Nephron progenitor cell (in vitro differentiated cells): ENCODE results near the gene DYNC1I1.

Source experiments
- DNase-seq: peaks from one replicate; pipeline ENCODE4 v3.0.0; 2021
- H3K27ac Mint-ChIP-seq: 2 replicates; pipeline ENCODE4 v1.8.0; 2021; ENCODE audit warnings: mild to moderate bottlenecking, moderate library complexity, mixed read lengths
- H3K27me3 Mint-ChIP-seq: 2 replicates; pipeline ENCODE4 v1.8.0; 2021; ENCODE audit warnings: mild to moderate bottlenecking, low read depth, mixed read lengths; ENCODE audit not compliant: poor library complexity
- H3K36me3 Mint-ChIP-seq: 2 replicates; pipeline ENCODE4 v1.8.0; 2021; ENCODE audit warnings: low read depth, mixed read lengths
- H3K4me1 Mint-ChIP-seq: 2 replicates; pipeline ENCODE4 v1.8.0; 2021; ENCODE audit warnings: mixed read lengths
- H3K4me3 Mint-ChIP-seq: 2 replicates; pipeline ENCODE4 v1.8.0; 2021; ENCODE audit warnings: mild to moderate bottlenecking, moderate library complexity, mixed read lengths
- H3K9me3 Mint-ChIP-seq: 2 replicates; pipeline ENCODE4 v1.8.0; 2021; ENCODE audit warnings: mild to moderate bottlenecking, moderate library complexity, mixed read lengths
- TF ChIP-seq, protein P1 (sequence below): fragments of 200-600 bp; sonication (generic); IDR thresholded peaks from 2 replicates; pipeline ENCODE4 v1.5.0; 2021; ENCODE audit warnings: antibody characterized with exemption

DYNC1I1 gene

DNA sequence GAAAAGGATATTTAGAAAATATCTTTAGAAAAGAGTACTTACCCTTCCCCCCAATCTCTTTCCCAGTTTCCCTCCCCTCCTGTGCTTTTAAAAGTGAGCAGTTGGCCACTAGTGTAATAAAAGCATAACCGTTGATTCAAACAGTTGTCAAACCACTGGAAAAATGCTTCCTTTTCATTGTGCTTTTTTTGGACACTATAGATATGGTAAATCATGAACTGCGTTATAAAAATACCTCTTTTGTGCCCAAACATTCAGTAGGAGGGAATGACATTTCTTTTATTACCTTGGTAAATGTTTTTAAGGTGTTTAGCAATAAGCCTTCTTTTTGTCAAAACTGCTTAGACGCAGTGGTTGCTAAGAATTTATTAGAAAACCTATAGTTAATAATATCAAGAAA, 317.2 kb downstream of the DYNC1I1 start:
- Mint-ChIP-seq H3K36me3 (no peaks in the 10 kb centered on the region), H3K4me3 (no peak overlapping the region), H3K9me3 (no peaks in the 10 kb centered on the region), H3K27me3 (no peaks in the 10 kb centered on the region), H3K4me1 (no peaks in the 10 kb centered on the region), H3K27ac (no peak overlapping the region)
- TF ChIP-seq, protein P1, sequence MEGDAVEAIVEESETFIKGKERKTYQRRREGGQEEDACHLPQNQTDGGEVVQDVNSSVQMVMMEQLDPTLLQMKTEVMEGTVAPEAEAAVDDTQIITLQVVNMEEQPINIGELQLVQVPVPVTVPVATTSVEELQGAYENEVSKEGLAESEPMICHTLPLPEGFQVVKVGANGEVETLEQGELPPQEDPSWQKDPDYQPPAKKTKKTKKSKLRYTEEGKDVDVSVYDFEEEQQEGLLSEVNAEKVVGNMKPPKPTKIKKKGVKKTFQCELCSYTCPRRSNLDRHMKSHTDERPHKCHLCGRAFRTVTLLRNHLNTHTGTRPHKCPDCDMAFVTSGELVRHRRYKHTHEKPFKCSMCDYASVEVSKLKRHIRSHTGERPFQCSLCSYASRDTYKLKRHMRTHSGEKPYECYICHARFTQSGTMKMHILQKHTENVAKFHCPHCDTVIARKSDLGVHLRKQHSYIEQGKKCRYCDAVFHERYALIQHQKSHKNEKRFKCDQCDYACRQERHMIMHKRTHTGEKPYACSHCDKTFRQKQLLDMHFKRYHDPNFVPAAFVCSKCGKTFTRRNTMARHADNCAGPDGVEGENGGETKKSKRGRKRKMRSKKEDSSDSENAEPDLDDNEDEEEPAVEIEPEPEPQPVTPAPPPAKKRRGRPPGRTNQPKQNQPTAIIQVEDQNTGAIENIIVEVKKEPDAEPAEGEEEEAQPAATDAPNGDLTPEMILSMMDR = no peak
- no peak for DNase-seq

DNA sequence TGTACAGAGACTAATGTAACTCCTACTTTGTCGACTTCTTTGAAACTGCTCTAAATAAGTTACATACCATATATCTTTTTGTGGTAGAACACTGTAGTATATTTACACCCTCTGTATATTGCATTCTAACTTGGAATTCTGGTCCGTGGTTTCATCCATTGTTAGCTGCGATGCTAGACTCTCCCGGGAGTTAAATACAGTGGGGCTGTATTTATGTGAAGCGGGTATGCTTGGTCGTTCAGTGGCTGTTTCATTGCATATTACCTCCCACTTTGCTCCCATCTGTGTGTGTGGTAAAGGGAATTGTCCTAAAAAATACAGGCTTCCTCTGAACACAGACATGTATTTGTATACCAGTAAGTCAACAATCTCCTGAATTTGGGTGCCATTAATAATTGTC, 318.4 kb downstream of the DYNC1I1 start:
- Mint-ChIP-seq H3K4me3 (no peak overlapping the region), H3K9me3 (no peaks in the 10 kb centered on the region), H3K36me3 (no peaks in the 10 kb centered on the region), H3K27ac (no peak overlapping the region), H3K27me3 (no peaks in the 10 kb centered on the region), H3K4me1 (no peaks in the 10 kb centered on the region)
- no peak for DNase-seq
- TF ChIP-seq, protein P1 = no peak

DNA sequence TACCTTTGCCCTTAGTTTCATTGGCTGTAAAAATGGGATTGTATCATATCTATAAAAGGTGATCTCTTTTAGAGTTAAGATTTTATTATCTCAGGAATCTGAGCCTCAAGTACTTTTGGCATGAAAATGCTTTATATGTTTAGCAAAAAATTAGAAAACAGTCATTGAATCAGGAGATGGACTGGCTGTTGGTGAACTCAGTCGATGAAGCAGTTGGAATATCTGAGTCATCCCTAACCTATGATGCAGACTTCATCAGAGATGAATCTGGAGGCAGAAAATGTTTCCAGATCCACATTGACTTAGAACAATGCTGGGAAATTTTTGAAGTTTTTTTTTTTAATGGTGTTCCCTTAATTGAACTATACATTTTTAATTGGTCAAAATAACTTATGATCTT, 321.1 kb downstream of the DYNC1I1 start:
- H3K9me3 Mint-ChIP-seq = no peaks in the 10 kb centered on the region
- DNase-seq = no peak
- no peaks in the 10 kb centered on the region for H3K4me1 Mint-ChIP-seq
- H3K36me3 Mint-ChIP-seq = no peaks in the 10 kb centered on the region
- TF ChIP-seq, protein P1 = no peak
- H3K27me3 Mint-ChIP-seq = no peaks in the 10 kb centered on the region
- H3K27ac Mint-ChIP-seq = no peak overlapping the region
- H3K4me3 Mint-ChIP-seq = no peak overlapping the region

DNA sequence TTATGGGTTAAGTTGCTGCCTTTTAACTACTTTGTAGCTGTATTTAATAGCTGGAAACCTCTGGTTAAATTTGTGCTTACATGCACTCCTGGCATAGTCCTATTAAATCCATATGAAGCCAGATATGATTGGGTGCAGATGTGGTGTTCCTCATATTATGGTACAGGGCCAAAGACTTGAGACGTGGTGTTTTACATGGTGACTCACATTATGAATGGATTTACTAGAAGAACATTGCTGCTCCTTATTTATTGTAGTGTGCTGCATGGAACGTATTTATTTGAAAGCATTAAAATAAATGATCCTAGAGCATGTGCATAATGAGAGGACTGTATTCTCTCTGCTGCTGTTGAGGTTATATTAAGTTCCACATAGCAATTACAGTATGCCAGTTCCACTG, 325.5 kb downstream of the DYNC1I1 start:
- Mint-ChIP-seq H3K4me1 (no peaks in the 10 kb centered on the region), H3K27me3 (peaks cover 3% of the 10 kb centered on the region), H3K9me3 (no peaks in the 10 kb centered on the region), H3K27ac (no peak overlapping the region), H3K36me3 (no peaks in the 10 kb centered on the region), H3K4me3 (no peak overlapping the region)
- no peak for DNase-seq
- TF ChIP-seq, protein P1 = no peak

DNA sequence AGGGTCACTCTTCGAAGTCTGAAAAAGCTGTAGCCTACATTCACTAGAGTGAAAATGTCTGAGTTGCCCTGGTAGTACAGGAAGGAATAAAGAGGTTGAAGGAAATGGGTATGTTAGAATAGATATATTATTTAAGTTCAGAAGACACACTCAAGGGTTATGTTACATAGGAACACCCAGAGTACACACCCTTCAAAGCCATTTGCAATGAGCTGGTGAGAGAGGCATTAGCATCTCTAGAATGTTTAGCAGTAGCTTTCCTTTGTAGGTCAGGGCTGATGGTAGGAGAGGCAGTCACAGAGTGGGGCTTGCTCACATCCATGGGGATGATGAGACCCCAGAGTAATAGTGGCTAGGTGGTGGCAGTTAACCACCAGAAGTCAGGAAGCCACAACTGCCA, 328.4 kb downstream of the DYNC1I1 start:
- H3K4me1 Mint-ChIP-seq = no peaks in the 10 kb centered on the region
- TF ChIP-seq, protein P1 = no peak
- DNase-seq = no peak
- no peak overlapping the region for H3K27ac Mint-ChIP-seq
- H3K4me3 Mint-ChIP-seq = no peak overlapping the region
- peaks cover 3% of the 10 kb centered on the region for H3K27me3 Mint-ChIP-seq
- H3K9me3 Mint-ChIP-seq = no peaks in the 10 kb centered on the region
- H3K36me3 Mint-ChIP-seq = no peaks in the 10 kb centered on the region

DNA sequence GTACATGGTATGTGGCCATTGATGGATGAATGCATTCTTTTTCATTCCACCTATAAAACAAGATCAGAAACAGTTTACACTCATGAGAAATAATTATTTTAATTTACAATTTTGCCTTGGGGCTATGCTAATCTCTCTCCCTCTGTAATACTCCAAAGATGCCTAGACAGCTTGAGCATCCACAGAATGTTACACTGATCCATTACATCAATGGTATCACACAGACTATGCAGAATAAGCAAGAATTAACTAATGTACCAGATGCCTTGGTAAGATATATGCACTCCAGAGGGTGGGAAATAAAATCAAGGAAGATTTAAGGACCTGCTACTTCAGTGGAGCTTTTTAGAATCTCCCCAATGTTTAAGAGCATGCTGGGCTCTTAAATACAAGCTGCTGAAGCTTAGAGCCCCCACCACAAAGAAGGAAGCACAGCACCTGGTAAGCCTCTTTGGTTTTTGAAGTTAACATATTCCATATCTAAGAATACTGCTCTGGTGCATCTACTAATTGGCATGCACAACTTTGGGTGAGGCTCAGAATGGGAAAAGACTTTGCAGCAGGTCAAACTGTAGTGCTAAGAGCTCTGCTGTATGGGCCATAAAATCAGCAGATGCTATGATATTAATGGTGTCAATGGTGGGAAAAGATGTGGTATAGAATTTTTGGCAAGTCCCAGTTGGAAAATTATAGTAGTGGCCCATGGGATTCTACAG, 329.9 kb downstream of the DYNC1I1 start:
- H3K36me3 Mint-ChIP-seq = no peaks in the 10 kb centered on the region
- H3K27ac Mint-ChIP-seq = no peak overlapping the region
- no peak overlapping the region for H3K4me3 Mint-ChIP-seq
- H3K4me1 Mint-ChIP-seq = no peaks in the 10 kb centered on the region
- no peaks in the 10 kb centered on the region for H3K9me3 Mint-ChIP-seq
- H3K27me3 Mint-ChIP-seq = peaks cover 3% of the 10 kb centered on the region
- no peak for DNase-seq
- TF ChIP-seq, protein P1 = no peak
